GM12878 (cell line): Measurements from ENCODE around the gene ISG15. TPM values are rescaled to one million over a fixed set of nuclear protein-coding genes. Genes with fewer than 3 reads are reported as not detected.

Experiments used
- ATAC-seq: fragments of 200-7000 bp; cut with Tn5 transposase; 3 replicates; pipeline ENCODE4 v1.9.1; 2020; ENCODE audit warnings: mild to moderate bottlenecking, moderate library complexity
- BruUV-seq: library from RNA; stranded (reverse); fragments of 400-500 nt; replicated peaks from 2 replicates; lab custom pipeline; 2021; lab: Mats Ljungman, UMichigan
- CTCF ChIA-PET: fragments of 300-600 bp; sonication (Branson Sonifier 250); formaldehyde crosslinking; extraction: SDS; loops from one replicate; lab custom pipeline; 2021; ENCODE audit warnings: inconsistent platforms; lab: Yijun Ruan, JAX
- POLR2A ChIA-PET: fragments of 350-600 bp; formaldehyde crosslinking; extraction: SDS; loops from one replicate; lab custom pipeline; 2021; ENCODE audit warnings: inconsistent platforms; lab: Charles Lee
- RAD21 ChIA-PET: fragments of 300-600 bp; sonication (Branson Sonifier 250); formaldehyde crosslinking; loops from one replicate; lab custom pipeline; 2023; ENCODE audit warnings: antibody characterized with exemption; ENCODE audit not compliant: unreplicated experiment; lab: Charles Lee
- SMC1A ChIA-PET: fragments of 300-600 bp; sonication (Branson Sonifier 250); formaldehyde crosslinking; loops from one replicate; lab custom pipeline; 2023; ENCODE audit not compliant: unreplicated experiment, uncharacterized antibody; lab: Charles Lee
- DNase-seq: peaks from one replicate; pipeline ENCODE4 v3.0.0-alpha.2; 2011; ENCODE audit warnings: low read depth, low spot score
- FAIRE-seq: peaks from 3 replicates; lab custom pipeline; 2011; peaks lifted over from hg19 to GRCh38; lab: Jason Lieb, UNC
- H2AFZ ChIP-seq: 2 replicates; pipeline ENCODE4 v1.6.0; 2011; ENCODE audit warnings: low read depth, low read length, control low read depth; ENCODE audit not compliant: control insufficient read depth
- H3K27ac ChIP-seq: 2 replicates; pipeline ENCODE4 v1.5.1; 2011; ENCODE audit warnings: control low read depth; ENCODE audit not compliant: control insufficient read depth, insufficient read depth
- H3K27me3 ChIP-seq, 2 experiments: replicated peaks in 1 of 2; 2 replicates each; pipeline versions ENCODE4 v1.6.0 to v1.6.1; 2011; ENCODE audit warnings: low read length in 1 of 2; ENCODE audit not compliant: control insufficient read depth in 2 of 2, insufficient read depth in 2 of 2
- H3K36me3 ChIP-seq, 2 experiments: 2 replicates each; pipeline ENCODE4 v1.5.1; 2011; ENCODE audit warnings: low read length in 1 of 2; ENCODE audit not compliant: control insufficient read depth in 2 of 2, insufficient read depth in 2 of 2
- H3K4me1 ChIP-seq: 2 replicates; pipeline ENCODE4 v1.6.1; 2011; ENCODE audit warnings: mild to moderate bottlenecking, low read length, moderate library complexity, mixed read lengths; ENCODE audit not compliant: control insufficient read depth, insufficient read depth
- H3K4me2 ChIP-seq: 2 replicates; pipeline ENCODE4 v1.6.0; 2011; ENCODE audit warnings: control low read depth; ENCODE audit not compliant: control insufficient read depth, insufficient read depth
- H3K4me3 ChIP-seq: fragments of 200-600 bp; sonication (generic); 2 replicates; pipeline ENCODE4 v1.5.1; 2016
- H3K79me2 ChIP-seq: 2 replicates; pipeline ENCODE4 v1.6.0; 2011; ENCODE audit warnings: low read length; ENCODE audit not compliant: control insufficient read depth, insufficient read depth
- H3K9ac ChIP-seq: 2 replicates; pipeline ENCODE4 v1.8.0; 2011; ENCODE audit warnings: low read length, control low read depth, mixed read lengths; ENCODE audit not compliant: control insufficient read depth, insufficient read depth
- H3K9me3 ChIP-seq: replicated peaks from 3 replicates; pipeline ENCODE4 v1.5.1; 2011; ENCODE audit warnings: mild to moderate bottlenecking, low read length; ENCODE audit not compliant: control insufficient read depth, insufficient read depth
- H4K20me1 ChIP-seq: 2 replicates; pipeline ENCODE4 v1.6.0; 2011; ENCODE audit not compliant: control insufficient read depth, insufficient read depth
- ATF7 ChIP-seq: fragments of 450-650 bp; IDR thresholded peaks from 2 replicates; pipeline ENCODE4 v1.6.1; 2016; ENCODE audit warnings: low read depth, mild to moderate bottlenecking
- CHD1 ChIP-seq: IDR thresholded peaks from 2 replicates; pipeline ENCODE4 v1.6.1; 2012; ENCODE audit warnings: low read depth, low read length, improper control_type of control experiment
- CHD4 ChIP-seq: fragments of 200-600 bp; sonication (generic); IDR thresholded peaks from 2 replicates; pipeline ENCODE4 v1.6.1; 2016; ENCODE audit warnings: mild to moderate bottlenecking
- ETV6 ChIP-seq, 2 experiments: fragments of 450-650 bp in 1 of 2; IDR thresholded peaks in 1 of 2; conservative IDR thresholded peaks in 1 of 2; 2 replicates each; pipeline ENCODE4 v1.6.1; 2014; ENCODE audit warnings: antibody characterized with exemption in 1 of 2, borderline replicate concordance in 1 of 2, low read depth in 1 of 2, mild to moderate bottlenecking in 1 of 2, moderate library complexity in 1 of 2
- HCFC1 ChIP-seq: fragments of 150-350 bp; IDR thresholded peaks from 2 replicates; pipeline ENCODE4 v1.6.1; 2014; ENCODE audit warnings: low read length
- HDGF ChIP-seq: fragments of 450-650 bp; IDR thresholded peaks from 2 replicates; pipeline ENCODE4 v1.6.1; 2016; ENCODE audit warnings: antibody characterized with exemption
- KAT2A ChIP-seq: conservative IDR thresholded peaks from 2 replicates; pipeline ENCODE4 v1.6.1; 2011; ENCODE audit warnings: low read depth, low read length; ENCODE audit not compliant: control insufficient read depth
- KLF5 ChIP-seq: fragments of 450-650 bp; IDR thresholded peaks from 2 replicates; pipeline ENCODE4 v1.6.1; 2014; ENCODE audit warnings: mild to moderate bottlenecking; ENCODE audit not compliant: partially characterized antibody
- MTA3 ChIP-seq: IDR thresholded peaks from 2 replicates; pipeline ENCODE4 v1.6.1; 2012; ENCODE audit warnings: low read length, inconsistent platforms, borderline replicate concordance
- MYB ChIP-seq: fragments of 150-350 bp; IDR thresholded peaks from 2 replicates; pipeline ENCODE4 v1.6.1; 2014; ENCODE audit warnings: mild to moderate bottlenecking, low read depth, low read length, borderline replicate concordance
- SP1 ChIP-seq: IDR thresholded peaks from one replicate; pipeline ENCODE4 v1.6.1; 2011; ENCODE audit warnings: low read depth, low read length
- STAT1 ChIP-seq: fragments of 450-650 bp; conservative IDR thresholded peaks from 2 replicates; pipeline ENCODE4 v1.6.1; 2014; ENCODE audit warnings: antibody characterized with exemption, mild to moderate bottlenecking
- SUZ12 ChIP-seq: fragments of 200-600 bp; sonication (generic); IDR thresholded peaks from one replicate; pipeline ENCODE4 v1.6.1; 2018; ENCODE audit warnings: antibody characterized with exemption, mild to moderate bottlenecking; ENCODE audit not compliant: unreplicated experiment
- WGBS: methylation state at CpG from one replicate; pipeline ENCODE4 v1.1.6; 2016; ENCODE audit warnings: low lambda C conversion rate; ENCODE audit not compliant: insufficient replicate concordance, insufficient coverage; ENCODE audit errors: missing lambda C conversion rate; 5-methylcytosine and 5-hydroxymethylcytosine counted together
- in situ Hi-C: fragments of 300-500 bp; cut with MboI; formaldehyde crosslinking; loops from 9 replicates; pipeline ENCODE4 v1.14.3; 2018; ENCODE audit warnings: mixed read lengths
- intact Hi-C: fragments of 100-400 bp; cut with micrococcal nuclease; formaldehyde crosslinking; loops from one replicate; pipeline ENCODE4 v1.14.2; 2022; ENCODE audit not compliant: unreplicated experiment
- polyA plus RNA-seq, 11 experiments: library from polyadenylated mRNA; depleted of rRNA in 4 of 11; unstranded in 6 of 11; stranded (reverse) in 5 of 11; fragments of >200 nt; fragmentation: Nextera tagmentation in 4 of 11; fragmentation: Illumina TruSeq in 1 of 11; extraction: Ambion mirVana in 4 of 11; extraction: Trizol in 1 of 11; gene quantifications; 1 replicate in 1 of 11; 2 replicates in 10 of 11; pipeline versions ENCODE4 v1.2.1 to v1.2.3, GENCODE V29; 2011 to 2016; ENCODE audit warnings: inconsistent platforms in 2 of 11, missing spikeins in 2 of 11, low read depth in 1 of 11
- total RNA-seq, 4 experiments: library from RNA; depleted of rRNA in 3 of 4; stranded (reverse); fragments of >200 nt in 3 of 4; fragmentation: Illumina TruSeq in 1 of 4; extraction: Trizol in 1 of 4; gene quantifications; 2 replicates each; pipeline versions ENCODE4 v1.2.1 to v1.2.3, GENCODE V29; 2013 to 2021
- TF ChIP-seq, protein P1 (sequence below): IDR thresholded peaks from 2 replicates; pipeline ENCODE4 v1.6.1; 2011; ENCODE audit warnings: low read depth, low read length, improper control_type of control experiment, borderline replicate concordance
- TF ChIP-seq, protein P2 (sequence below): IDR thresholded peaks from 2 replicates; pipeline ENCODE4 v1.6.1; 2012; ENCODE audit warnings: low read depth, low read length, improper control_type of control experiment
- TF ChIP-seq, protein P3 (sequence below): IDR thresholded peaks from 2 replicates; pipeline ENCODE4 v1.6.1; 2011; ENCODE audit warnings: borderline replicate concordance, low read depth, mild to moderate bottlenecking, moderate library complexity, mixed read lengths, low read length; ENCODE audit not compliant: insufficient read depth; ENCODE audit errors: extremely low read length
- TF ChIP-seq, protein P4 (sequence below): fragments of 450-650 bp; IDR thresholded peaks from 2 replicates; pipeline ENCODE4 v1.6.1; 2017; ENCODE audit warnings: borderline replicate concordance

Gene ISG15
- total and polyA plus RNA-seq, 10 of the 15 experiments (the other 5 are each of a cell fraction or from before 2014, with no cell fraction given), result 7.8 to 384 (median 274) TPM

DNA sequence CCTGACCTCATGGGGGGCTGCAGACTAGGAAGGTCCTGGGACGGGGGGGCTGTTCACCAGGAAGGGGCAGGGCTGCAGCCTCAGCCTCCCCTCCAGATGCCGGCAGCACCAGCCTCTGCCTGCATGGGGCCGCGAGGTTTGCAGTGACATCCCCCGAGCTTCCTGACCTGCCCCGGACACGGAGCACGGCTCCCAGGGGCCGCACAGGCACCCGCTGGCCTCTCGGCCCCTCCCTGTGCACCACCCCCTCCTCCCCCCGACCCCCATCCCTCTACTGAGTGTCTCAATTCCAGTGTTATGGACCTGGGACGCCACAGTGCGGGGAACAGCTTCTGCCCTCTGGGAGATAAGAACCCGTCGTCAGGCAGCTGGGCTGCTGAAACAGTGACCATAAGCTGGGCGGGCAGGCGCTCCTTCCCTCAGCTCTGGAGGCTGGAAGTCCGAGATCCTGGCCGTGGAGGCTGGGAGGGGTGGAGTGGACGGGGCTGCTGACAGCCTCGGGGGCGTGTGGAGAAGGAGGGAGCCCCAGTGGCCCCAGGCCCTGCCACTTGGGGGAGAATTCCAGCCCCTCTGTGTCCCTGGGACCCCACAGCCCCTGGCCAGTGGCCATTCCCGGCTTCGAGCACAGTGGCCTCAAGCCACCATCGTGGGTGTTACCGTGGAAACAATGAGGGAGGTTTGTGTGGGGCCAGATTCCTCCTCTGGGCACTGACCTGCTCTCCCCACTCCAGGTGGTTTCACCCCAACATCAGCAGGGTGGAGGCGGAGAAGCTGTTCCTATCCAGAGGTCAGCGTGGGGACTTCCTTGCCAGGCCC, 49.3 kb downstream of the ISG15 start:
- ChIA-PET POLR2A (interaction anchor here (1.0 to 2.7 kb wide), 3 partner anchors 30 to 49 kb away, joined by 3 to 15 read pairs (median 3); partner anchors contain the start of gene ISG15), SMC1A (interaction anchor here (0.9 to 2.7 kb wide), 5 partner anchors 23 to 77 kb away, joined by 3 to 24 read pairs (median 11); partner anchors contain the start of gene ISG15), CTCF (interaction anchor here (1.3 to 8.7 kb wide), 9 partner anchors 23 to 188 kb away, joined by 4 to 83 read pairs (median 15); partner anchors contain the start of genes ISG15 and PERM1), RAD21 (interaction anchor here (0.7 to 3.7 kb wide), 10 partner anchors 23 to 228 kb away, joined by 3 to 58 read pairs (median 10); partner anchors contain the start of genes ISG15 and PERM1)
- Histone ChIP-seq H3K27me3 (no peaks in the 10 kb centered on the region), H3K4me1 (peaks cover 28% of the 10 kb centered on the region), H3K4me3 (peak overlapping the region; percentile 63), H3K4me2 (peak overlapping the region; percentile 78), H4K20me1 (no peaks in the 10 kb centered on the region), H3K27ac (no peak overlapping the region; the same call in 1 of the 2 replicates), H3K79me2 (no peaks in the 10 kb centered on the region), H3K9me3 (no peaks in the 10 kb centered on the region), H3K9ac (no peak overlapping the region), H2AFZ (no peak overlapping the region), H3K36me3 (no peaks in the 10 kb centered on the region)
- DNase-seq (no peak), ATAC-seq (no peak), FAIRE-seq (no peak)
- 43% methylated on average over 15 of the region's 29 CpGs for WGBS
- intact Hi-C loops, result loop anchor here (1.0 to 10.0 kb wide), 4 partner anchors 29 to 158 kb away; no protein-coding TSS in a partner anchor
- in situ Hi-C loops, result loop anchor here (5.0 kb wide), 2 partner anchors 40 to 80 kb away; partner anchors contain the start of genes AGRN and PERM1
- TF ChIP-seq, protein P1, sequence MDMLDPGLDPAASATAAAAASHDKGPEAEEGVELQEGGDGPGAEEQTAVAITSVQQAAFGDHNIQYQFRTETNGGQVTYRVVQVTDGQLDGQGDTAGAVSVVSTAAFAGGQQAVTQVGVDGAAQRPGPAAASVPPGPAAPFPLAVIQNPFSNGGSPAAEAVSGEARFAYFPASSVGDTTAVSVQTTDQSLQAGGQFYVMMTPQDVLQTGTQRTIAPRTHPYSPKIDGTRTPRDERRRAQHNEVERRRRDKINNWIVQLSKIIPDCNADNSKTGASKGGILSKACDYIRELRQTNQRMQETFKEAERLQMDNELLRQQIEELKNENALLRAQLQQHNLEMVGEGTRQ, result no peak
- TF ChIP-seq SP1 (no peak), STAT1 (no peak), KAT2A (no peak), MYB (no peak), ETV6 (conservative IDR thresholded peaks at IDR 0.05 in 1 of 2, IDR thresholded peaks at IDR 0.05 in 1 of 2; ENCODE audit: borderline replicate concordance in 1 of 2, low read depth in 1 of 2) (no peak), SUZ12 (no peak), KLF5 (no peak), CHD4 (no peak), CHD1 (no peak), ATF7 (no peak), HDGF (no peak), MTA3 (no peak), HCFC1 (no peak)
- TF ChIP-seq, protein P2, sequence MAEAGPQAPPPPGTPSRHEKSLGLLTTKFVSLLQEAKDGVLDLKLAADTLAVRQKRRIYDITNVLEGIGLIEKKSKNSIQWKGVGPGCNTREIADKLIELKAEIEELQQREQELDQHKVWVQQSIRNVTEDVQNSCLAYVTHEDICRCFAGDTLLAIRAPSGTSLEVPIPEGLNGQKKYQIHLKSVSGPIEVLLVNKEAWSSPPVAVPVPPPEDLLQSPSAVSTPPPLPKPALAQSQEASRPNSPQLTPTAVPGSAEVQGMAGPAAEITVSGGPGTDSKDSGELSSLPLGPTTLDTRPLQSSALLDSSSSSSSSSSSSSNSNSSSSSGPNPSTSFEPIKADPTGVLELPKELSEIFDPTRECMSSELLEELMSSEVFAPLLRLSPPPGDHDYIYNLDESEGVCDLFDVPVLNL, result no peak
- TF ChIP-seq, protein P3, sequence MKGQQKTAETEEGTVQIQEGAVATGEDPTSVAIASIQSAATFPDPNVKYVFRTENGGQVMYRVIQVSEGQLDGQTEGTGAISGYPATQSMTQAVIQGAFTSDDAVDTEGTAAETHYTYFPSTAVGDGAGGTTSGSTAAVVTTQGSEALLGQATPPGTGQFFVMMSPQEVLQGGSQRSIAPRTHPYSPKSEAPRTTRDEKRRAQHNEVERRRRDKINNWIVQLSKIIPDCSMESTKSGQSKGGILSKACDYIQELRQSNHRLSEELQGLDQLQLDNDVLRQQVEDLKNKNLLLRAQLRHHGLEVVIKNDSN, result no peak
- TF ChIP-seq, protein P4, sequence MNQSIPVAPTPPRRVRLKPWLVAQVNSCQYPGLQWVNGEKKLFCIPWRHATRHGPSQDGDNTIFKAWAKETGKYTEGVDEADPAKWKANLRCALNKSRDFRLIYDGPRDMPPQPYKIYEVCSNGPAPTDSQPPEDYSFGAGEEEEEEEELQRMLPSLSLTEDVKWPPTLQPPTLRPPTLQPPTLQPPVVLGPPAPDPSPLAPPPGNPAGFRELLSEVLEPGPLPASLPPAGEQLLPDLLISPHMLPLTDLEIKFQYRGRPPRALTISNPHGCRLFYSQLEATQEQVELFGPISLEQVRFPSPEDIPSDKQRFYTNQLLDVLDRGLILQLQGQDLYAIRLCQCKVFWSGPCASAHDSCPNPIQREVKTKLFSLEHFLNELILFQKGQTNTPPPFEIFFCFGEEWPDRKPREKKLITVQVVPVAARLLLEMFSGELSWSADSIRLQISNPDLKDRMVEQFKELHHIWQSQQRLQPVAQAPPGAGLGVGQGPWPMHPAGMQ, result no peak
- BruUV-seq, result no TSS peak
